Suprapubic skin (tissue), 4 donors: ENCODE data around the gene SYT15.

ENCODE experiments used
- POLR2A ChIP-seq, 2 donors: fragments of 450-650 bp; IDR thresholded peaks; one replicate each; pipeline ENCODE4 v1.6.1; 2017; ENCODE audit warnings: antibody characterized with exemption in 2 of 2, mild to moderate bottlenecking in 2 of 2, moderate library complexity in 2 of 2
- POLR2AphosphoS5 ChIP-seq, 3 donors: sonication (generic); formaldehyde crosslinking; IDR thresholded peaks; one replicate each; pipeline ENCODE4 v1.6.1; 2017; ENCODE audit warnings: antibody characterized with exemption in 3 of 3
- TF ChIP-seq, protein P1 (sequence below), 2 donors: fragments of 200-600 bp in 1 of 2; fragments of 450-650 bp in 1 of 2; sonication (generic) in 1 of 2; IDR thresholded peaks; one replicate each; pipeline ENCODE4 v1.5.1; 2016 to 2019; ENCODE audit warnings: antibody characterized with exemption in 2 of 2, mild to moderate bottlenecking in 1 of 2, moderate library complexity in 1 of 2

DNA sequence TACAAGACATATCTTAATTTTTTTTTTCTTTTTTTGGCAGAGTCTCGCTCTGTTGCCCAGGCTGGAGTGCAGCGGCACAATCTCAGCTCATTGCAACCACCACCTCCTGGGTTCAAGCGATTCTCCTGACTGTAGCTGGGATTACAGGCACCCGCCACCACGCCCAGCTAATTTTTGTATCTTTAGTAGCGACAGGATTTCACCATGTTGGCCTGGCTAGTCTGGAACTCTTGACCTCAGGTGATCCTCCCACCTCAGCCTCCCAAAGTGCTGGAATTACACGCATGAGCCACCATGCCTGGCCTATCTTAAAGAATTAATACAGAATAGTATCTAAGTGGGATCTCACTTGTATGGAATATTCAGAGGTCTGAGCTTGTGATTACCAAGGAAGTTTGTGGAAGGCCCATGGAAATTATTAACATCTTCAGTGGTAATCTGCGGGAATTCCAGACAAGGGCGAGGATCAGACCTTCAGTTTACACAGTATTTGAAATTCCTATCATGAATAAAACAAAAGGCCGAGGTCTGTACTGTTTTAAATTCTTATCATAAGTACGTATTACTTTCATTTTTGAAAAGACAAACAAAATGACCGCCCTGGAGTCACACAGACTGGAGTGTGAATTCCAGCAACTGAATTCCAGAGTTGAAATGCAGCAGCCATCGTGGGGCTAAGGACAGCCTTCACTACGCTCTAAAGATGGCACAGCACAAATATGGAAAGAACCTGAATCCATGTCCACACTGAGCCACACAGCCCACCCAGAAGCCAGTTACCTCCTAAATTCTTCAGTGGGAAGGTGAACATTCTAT is 39.1 kb upstream of the SYT15 start:
- TF ChIP-seq, protein P1, sequence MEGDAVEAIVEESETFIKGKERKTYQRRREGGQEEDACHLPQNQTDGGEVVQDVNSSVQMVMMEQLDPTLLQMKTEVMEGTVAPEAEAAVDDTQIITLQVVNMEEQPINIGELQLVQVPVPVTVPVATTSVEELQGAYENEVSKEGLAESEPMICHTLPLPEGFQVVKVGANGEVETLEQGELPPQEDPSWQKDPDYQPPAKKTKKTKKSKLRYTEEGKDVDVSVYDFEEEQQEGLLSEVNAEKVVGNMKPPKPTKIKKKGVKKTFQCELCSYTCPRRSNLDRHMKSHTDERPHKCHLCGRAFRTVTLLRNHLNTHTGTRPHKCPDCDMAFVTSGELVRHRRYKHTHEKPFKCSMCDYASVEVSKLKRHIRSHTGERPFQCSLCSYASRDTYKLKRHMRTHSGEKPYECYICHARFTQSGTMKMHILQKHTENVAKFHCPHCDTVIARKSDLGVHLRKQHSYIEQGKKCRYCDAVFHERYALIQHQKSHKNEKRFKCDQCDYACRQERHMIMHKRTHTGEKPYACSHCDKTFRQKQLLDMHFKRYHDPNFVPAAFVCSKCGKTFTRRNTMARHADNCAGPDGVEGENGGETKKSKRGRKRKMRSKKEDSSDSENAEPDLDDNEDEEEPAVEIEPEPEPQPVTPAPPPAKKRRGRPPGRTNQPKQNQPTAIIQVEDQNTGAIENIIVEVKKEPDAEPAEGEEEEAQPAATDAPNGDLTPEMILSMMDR (IDR thresholded peaks at IDR 0.05): no peak
- TF ChIP-seq POLR2A (IDR thresholded peaks at IDR 0.05): no peak
- no peak for TF ChIP-seq POLR2AphosphoS5 (IDR thresholded peaks at IDR 0.05)
